Left renal cortex interstitium (tissue), 4 donors: Measurements from ENCODE around the gene MYBPC1. TPM values are rescaled to one million over a fixed set of nuclear protein-coding genes. Genes with fewer than 3 reads are reported as not detected.
"Not testable (repeated sequence)": the region's sequence is repeated elsewhere in the genome, so short reads cannot be mapped to it uniquely, and the experiment has no call there.

Source experiments
- DNase-seq, 4 donors: peaks; one replicate each; pipeline ENCODE4 v3.0.0-alpha.2; 2013; ENCODE audit warnings: low read depth in 4 of 4, low spot score in 2 of 4, missing footprints in 1 of 4
- polyA plus RNA-seq, 4 donors: library from polyadenylated mRNA; unstranded; fragments of 120-200 nt; gene quantifications; one replicate each; pipeline ENCODE4 v1.2.1, GENCODE V29; 2013; ENCODE audit not compliant: insufficient read length in 4 of 4

The MYBPC1 gene
- polyA plus RNA-seq, 4 donors = 0.33 TPM; not detected in 3

GRCh38 chr12:101720118-101720517 is 125.3 kb downstream of the MYBPC1 start:
- DNase-seq = no peak

- no peak for DNase-seq
Measured at GRCh38 chr12:101722392-101722791, 127.6 kb downstream of the MYBPC1 start.

- DNase-seq = no peak
Measured at GRCh38 chr12:101727098-101727497, 132.3 kb downstream of the MYBPC1 start.

GRCh38 chr12:101729842-101730241 is 135.1 kb downstream of the MYBPC1 start:
- no peak for DNase-seq

GRCh38 chr12:101732318-101732717 is 137.5 kb downstream of the MYBPC1 start:
- no peak for DNase-seq

GRCh38 chr12:101733166-101733565 is 138.4 kb downstream of the MYBPC1 start:
- DNase-seq = no peak

- DNase-seq = not testable (repeated sequence)
Measured at GRCh38 chr12:101734482-101734881, 139.7 kb downstream of the MYBPC1 start.

Other genes starting within 250 kb of the MYBPC1 start
- gene ARL1, start 187.2 kb upstream of the MYBPC1 start, polyA plus RNA-seq = 100 to 1,000 TPM; 118 to 160 (median 133) TPM
- not detected for gene SPIC, start 119.6 kb upstream of the MYBPC1 start, polyA plus RNA-seq
- gene CHPT1, start 102.7 kb downstream of the MYBPC1 start, polyA plus RNA-seq = 10 to 100 TPM; 38.5 to 45.5 (median 43.3) TPM
- gene SYCP3, start 144.5 kb downstream of the MYBPC1 start, polyA plus RNA-seq = 1 to 10 TPM in 2 of 4 donors, under 1 TPM in 2; 0.07 to 2.2 (median 1.2) TPM
- 10 to 100 TPM; 31.8 to 39.2 (median 35.8) TPM for gene GNPTAB, start 236.0 kb downstream of the MYBPC1 start, polyA plus RNA-seq